ENCODE results near the gene SHMT1.

SHMT1 gene

DNA sequence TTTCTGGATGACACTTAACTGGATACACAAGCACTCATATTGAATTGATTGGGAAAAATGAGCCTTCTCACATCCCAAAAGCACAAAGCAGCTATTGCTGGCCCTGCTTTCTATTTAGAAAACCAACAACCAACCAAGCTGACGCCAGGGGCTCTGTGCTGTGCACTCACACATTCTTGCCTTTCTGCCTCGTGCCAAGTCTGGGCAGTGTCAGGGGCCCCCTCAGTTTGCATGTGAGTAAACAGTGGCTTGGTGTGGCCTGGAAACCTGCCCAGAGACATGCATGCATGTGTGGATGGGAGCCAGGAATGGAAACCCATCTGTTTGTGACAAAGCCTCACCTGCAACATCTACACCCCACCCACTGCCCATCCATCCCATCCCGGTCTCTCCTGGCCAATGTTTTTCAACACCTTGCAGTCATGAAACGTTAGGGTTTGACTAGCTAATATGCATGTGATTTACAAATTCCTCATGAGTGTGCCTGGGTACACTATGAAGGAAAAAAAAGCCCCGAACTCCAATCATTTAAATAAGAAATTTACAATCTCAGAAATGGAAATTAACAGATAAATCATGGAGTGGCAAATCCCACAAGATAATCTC is 82.5 kb downstream of the SHMT1 start:
- no peak for DNase-seq

DNA sequence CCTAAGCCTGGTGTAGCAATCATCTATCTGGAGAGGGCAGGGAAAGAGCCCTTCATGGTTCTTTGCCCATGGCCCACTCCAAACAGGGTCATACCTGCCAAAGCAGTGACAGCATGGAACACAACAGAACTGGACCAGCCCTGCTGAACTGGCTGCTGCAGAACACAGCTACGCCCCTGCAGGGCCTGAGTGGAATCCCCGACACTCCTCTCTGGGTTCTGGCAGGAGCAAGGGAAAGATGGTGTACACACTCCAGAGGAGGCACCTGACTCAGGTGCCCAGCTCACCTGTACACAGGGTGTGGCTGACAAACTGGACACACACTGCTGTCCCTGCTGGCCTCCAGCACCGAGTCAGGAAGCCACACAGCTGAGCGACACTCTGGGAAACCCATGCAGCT is 83.1 kb downstream of the SHMT1 start:
- DNase-seq = no peak

DNA sequence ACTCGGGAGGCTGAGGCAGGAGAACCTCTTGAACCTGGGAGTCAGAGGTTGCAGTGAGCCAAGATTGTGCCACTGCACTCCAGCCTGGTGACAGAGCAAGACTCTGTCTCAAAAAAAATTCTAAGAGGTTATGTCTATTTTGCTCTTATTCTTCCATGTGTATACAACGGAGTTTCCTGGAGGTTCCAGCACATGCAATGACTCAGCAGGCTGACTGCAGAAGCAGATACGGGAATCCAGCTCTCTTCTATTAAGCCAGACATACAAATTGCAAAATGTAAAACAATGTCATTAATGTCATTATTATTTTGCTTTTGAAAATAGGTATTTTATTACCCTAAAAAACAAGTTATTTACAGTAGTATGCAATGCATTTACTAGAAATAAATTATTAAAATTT is 84.5 kb downstream of the SHMT1 start:
- DNase-seq = no peak

All from NCI-H1417 treated with DMSO at 0.1 percent for 48 hours (cell line).